Right lobe of liver (tissue), 4 donors: ENCODE data around the gene SNX19.

ENCODE experiments used
- POLR2A ChIP-seq: fragments of 450-650 bp; IDR thresholded peaks from one replicate; pipeline ENCODE4 v1.6.1; 2017; ENCODE audit warnings: antibody characterized with exemption, mild to moderate bottlenecking
- TF ChIP-seq, protein P1 (sequence below), 4 donors: fragments of 200-600 bp in 3 of 4; fragments of 450-650 bp in 1 of 4; IDR thresholded peaks; one replicate each; pipeline versions ENCODE4 v1.5.1 to v1.8.0; 2016 to 2022; ENCODE audit warnings: antibody characterized with exemption in 4 of 4, mild to moderate bottlenecking in 2 of 4
- donor health status: DM: no; HTN: no; CAD: no.
- donor health status: DM: no; HTN: no; CAD: no.
- donor health status: DM: no; HTN: yes; CAD: no.

DNA sequence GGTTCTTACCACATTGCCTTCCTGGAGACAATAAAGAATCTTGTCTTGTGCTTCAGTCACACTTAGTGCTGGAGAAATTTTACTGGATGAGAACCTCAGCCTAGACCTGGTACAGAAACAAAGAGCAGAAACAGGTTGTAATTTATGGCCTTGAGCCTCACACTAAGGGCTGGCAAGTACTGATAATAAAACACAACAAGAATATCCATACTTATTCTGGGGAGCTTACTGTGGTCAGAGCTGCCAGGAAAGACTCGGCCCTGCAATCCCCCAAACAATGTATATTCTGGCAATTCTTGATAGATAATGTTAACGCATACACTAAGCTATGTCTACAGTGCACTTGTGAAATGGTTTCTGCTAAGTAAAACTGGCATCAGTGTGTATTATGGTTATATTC is 9.7 kb downstream of the SNX19 start:
- TF ChIP-seq, protein P1, sequence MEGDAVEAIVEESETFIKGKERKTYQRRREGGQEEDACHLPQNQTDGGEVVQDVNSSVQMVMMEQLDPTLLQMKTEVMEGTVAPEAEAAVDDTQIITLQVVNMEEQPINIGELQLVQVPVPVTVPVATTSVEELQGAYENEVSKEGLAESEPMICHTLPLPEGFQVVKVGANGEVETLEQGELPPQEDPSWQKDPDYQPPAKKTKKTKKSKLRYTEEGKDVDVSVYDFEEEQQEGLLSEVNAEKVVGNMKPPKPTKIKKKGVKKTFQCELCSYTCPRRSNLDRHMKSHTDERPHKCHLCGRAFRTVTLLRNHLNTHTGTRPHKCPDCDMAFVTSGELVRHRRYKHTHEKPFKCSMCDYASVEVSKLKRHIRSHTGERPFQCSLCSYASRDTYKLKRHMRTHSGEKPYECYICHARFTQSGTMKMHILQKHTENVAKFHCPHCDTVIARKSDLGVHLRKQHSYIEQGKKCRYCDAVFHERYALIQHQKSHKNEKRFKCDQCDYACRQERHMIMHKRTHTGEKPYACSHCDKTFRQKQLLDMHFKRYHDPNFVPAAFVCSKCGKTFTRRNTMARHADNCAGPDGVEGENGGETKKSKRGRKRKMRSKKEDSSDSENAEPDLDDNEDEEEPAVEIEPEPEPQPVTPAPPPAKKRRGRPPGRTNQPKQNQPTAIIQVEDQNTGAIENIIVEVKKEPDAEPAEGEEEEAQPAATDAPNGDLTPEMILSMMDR (IDR thresholded peaks at IDR 0.05), result no peak
- TF ChIP-seq POLR2A, result no peak
